GM18526 (cell line): ENCODE measurements around the gene GNA15.
A peak's percentile ranks its signal among the peaks of the same experiment; 100 is the strongest.

Experiments used
- POLR2A ChIP-seq: IDR thresholded peaks from 3 replicates; pipeline ENCODE4 v1.6.1; 2011; ENCODE audit not compliant: insufficient read length; ENCODE audit errors: extremely low read depth

The GNA15 gene, protein sequence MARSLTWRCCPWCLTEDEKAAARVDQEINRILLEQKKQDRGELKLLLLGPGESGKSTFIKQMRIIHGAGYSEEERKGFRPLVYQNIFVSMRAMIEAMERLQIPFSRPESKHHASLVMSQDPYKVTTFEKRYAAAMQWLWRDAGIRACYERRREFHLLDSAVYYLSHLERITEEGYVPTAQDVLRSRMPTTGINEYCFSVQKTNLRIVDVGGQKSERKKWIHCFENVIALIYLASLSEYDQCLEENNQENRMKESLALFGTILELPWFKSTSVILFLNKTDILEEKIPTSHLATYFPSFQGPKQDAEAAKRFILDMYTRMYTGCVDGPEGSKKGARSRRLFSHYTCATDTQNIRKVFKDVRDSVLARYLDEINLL

DNA sequence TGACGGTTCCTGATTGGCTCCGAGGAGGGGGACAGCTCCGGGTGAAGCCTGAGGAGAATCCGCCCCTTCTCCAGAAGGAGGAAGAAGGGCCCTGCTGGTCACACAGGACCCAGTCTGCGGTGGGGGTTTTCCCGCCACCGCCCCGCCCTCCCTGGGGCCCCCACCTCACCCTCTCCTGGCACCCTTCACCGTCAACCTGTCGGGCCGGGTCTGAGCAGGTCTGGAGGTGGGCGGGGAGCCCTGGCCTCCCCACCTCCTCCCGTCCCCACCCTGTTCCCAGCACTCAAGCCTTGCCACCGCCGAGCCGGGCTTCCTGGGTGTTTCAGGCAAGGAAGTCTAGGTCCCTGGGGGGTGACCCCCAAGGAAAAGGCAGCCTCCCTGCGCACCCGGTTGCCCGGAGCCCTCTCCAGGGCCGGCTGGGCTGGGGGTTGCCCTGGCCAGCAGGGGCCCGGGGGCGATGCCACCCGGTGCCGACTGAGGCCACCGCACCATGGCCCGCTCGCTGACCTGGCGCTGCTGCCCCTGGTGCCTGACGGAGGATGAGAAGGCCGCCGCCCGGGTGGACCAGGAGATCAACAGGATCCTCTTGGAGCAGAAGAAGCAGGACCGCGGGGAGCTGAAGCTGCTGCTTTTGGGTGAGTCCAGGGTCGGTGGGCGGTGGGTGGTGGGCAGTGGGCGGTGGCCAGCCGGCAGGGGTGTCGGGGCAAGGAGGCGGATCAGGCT lies at the start of gene GNA15:
TSS of gene GNA15 (plus strand) at position 73 of the 723 bp plus-strand sequence. CDS start at position 491, 418 bp downstream.
- TF ChIP-seq POLR2A = peak; percentile 29

GRCh38 chr19:3087769-3088168 lies 48.1 kb upstream of the GNA15 start:
- TF ChIP-seq POLR2A = no peak

DNA sequence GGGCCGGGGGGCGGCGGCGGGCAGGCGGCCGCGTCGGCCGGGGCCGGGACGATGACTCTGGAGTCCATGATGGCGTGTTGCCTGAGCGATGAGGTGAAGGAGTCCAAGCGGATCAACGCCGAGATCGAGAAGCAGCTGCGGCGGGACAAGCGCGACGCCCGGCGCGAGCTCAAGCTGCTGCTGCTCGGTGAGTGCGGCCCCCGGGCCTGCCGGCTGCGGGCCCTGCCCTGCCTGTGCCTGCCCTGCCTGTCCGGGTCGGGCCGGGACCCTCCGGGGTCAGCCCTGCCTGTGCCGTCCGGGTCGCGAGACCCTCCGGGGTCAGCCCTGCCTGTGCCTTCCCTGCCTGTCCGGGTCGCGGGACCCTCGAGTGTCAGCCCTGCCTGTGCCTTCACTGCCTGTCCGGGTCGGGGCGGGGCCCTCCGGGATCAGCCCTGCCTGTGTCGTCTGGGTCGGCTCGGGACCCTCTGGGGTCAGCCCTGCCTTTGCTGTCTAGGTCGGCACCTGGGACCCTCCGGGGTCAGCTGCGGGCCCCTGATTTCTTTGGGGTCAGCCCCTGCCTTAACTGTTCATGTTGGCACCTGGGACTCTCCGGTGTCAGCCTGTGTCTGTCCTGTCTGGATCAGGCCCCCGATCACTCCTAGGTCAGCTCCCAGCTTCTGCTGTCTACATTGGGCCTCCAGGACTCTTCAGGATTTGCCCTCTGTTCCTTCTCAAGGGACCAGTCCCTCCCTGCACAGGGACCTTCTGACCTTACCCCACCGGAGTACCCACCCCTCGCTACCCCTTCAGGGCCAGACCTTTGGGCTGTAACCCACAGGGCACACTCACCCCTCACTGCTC lies 41.0 kb upstream of the GNA15 start:
- TF ChIP-seq POLR2A = peak; percentile 3

GRCh38 chr19:3095441-3096191 lies 40.2 kb upstream of the GNA15 start:
- TF ChIP-seq POLR2A = no peak

DNA sequence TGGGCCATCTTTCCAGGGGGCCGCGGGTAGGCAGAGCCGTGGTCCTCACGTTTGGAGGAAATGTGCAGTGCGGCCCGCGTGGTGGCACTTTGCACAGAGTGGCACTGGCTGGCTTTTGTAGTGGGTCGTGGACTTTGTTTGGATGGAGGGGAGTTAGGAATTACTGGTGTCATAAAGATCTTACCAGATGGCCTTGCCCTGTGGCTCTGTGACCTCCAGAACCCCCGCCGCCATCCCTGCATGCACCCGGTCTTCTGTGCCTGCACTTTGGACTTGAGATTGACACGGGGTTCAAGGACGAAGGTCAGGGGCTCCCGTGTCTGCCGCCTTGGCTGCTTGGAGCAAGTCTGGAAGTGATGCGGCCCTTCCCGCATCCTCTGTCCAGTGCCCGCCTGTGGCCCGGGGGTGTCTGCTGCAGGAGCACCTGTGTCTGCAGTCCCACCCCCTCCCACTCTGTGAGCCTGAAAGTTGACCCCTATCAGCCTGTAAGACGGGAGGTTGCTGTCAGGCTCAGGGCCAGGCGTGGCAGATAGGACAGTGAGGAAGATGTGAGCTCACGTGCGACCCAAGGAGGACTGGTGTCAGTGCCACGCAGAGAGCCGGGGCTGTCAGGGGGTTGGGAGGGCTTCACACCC lies 39.4 kb upstream of the GNA15 start:
- TF ChIP-seq POLR2A = no peak

DNA sequence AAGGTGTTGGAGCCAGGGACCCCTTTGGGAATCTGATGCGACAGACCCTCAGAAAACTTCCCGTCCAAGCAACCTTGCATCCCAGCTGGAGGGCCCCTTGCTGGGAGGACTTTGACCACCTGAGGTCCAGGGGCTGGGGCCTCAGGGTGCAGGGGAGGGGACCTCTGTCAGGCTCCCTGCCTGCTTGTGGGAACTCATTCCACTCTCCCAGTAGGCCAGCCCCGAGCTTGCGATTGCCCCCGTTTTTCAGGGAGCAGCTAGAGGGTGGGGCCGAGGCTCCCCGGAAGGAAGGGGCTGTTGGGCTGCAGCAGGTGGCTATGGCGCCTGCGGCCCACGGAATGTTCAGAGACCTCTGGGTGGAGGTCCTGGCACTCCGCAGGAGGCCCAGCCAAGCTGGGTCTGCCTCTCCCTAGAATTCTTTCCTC lies 38.9 kb upstream of the GNA15 start:
- no peak for TF ChIP-seq POLR2A

GRCh38 chr19:3097442-3097871 lies 38.4 kb upstream of the GNA15 start:
- no peak for TF ChIP-seq POLR2A

DNA sequence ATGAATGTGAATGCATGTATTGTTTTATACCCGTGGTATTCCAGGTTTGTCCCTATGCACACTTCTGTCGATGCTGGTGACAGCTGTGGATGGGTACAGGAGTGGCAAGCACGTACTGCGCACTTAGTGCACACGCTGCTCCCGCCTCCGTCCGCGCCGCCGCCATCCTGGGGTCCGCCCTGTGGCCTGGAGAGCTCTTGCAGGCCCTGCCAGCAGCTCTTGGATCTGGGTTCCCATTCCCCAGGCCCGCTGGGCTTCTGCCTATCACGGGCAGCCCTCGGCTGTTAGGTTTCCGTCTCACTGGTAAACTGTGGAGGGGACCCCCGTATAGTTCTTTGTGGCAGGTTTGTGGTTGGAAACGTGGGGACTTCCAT lies 37.7 kb upstream of the GNA15 start:
- no peak for TF ChIP-seq POLR2A

DNA sequence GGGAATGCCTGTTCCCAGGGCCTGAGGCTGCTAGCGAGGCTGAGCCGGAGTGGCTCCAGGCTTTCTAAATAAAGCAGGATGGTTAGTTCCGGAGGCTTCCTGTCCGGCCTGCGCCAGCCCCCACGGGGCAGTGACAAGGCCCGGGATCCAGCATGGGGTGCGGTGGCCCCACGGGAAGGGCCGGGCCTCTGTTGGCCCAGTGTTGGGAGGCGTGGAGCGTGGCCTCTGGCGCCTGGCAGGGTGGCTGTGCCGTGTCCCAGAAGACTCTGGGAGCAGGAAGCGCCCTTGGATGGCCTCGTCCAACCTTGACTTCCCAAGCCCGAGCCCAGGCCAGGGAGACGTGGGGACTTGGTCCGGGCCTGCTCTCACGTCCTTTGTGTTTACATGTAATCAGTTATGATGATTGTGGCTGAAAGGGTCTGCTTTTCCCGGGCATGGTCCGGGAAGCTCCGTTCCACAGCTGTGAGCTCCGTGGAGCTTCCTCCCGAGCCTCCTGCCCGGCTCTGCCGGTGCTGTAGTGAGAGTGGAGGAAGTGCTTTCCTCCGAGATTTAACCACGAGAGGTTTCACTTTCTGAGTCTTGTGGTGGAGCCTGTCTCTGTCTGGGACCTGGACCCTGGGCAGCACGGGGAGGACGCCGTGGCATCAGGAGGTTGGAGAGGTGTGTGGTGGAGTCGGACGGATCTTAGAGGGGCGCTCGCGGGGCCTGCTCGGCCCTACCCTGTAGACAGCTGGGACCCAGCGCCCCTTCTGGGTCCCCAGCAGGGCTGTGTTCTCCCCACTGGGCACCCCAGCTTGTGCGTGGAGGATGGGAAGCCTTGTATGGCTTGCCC lies 37.1 kb upstream of the GNA15 start:
- TF ChIP-seq POLR2A = no peak

GRCh38 chr19:3099347-3100145 lies 36.3 kb upstream of the GNA15 start:
- TF ChIP-seq POLR2A = no peak

GRCh38 chr19:3100331-3100730 lies 35.5 kb upstream of the GNA15 start:
- no peak for TF ChIP-seq POLR2A

- TF ChIP-seq POLR2A = no peak
These were observed 34.8 kb upstream of the GNA15 start for GRCh38 chr19:3100747-3101730.
